Airway epithelial cell (primary cell): ENCODE results near the gene SERP1. TPM values are rescaled to one million over a fixed set of nuclear protein-coding genes. Genes with fewer than 3 reads are reported as not detected.

ENCODE experiments used
- total RNA-seq: library from RNA; depleted of rRNA; stranded (reverse); fragments of >200 nt; gene quantifications from 2 replicates; pipeline ENCODE4 v1.2.3, GENCODE V29; 2015

The SERP1 gene
- 191 and 350 TPM in 2 replicates for total RNA-seq

GRCh38 chr3:150546226-150547044 is at the start of gene SERP1, which contains the start of gene EIF2A:
Gene SERP1 (minus strand): TSS chr3:150546496. CDS start chr3:150546135, 361 bp downstream.
Gene EIF2A (plus strand): TSS chr3:150546787. CDS start chr3:150546803, 16 bp downstream.

Other genes starting within 250 kb of the SERP1 start
- gene TSC22D2, start 138.2 kb downstream of the SERP1 start, total RNA-seq, result 10.5 and 12.1 TPM in 2 replicates
- 73.9 and 158 TPM in 2 replicates for gene EIF2A, start 291 bp upstream of the SERP1 start, total RNA-seq
- gene SELENOT, start 56.8 kb upstream of the SERP1 start, total RNA-seq, result 96.8 and 134 TPM in 2 replicates
- 0.05 TPM in 1 of 2 replicates, not detected in the other for gene ERICH6, start 157.4 kb upstream of the SERP1 start, total RNA-seq
- 48.5 and 67.2 TPM in 2 replicates for gene SIAH2, start 216.7 kb upstream of the SERP1 start, total RNA-seq